Measurements from ENCODE around the gene CNGA1. TPM values are rescaled to one million over a fixed set of nuclear protein-coding genes. Genes with fewer than 3 reads are reported as not detected.

CNGA1 gene
- total RNA-seq, 1 experiment from 2014 or later, result 1.0 TPM

DNA sequence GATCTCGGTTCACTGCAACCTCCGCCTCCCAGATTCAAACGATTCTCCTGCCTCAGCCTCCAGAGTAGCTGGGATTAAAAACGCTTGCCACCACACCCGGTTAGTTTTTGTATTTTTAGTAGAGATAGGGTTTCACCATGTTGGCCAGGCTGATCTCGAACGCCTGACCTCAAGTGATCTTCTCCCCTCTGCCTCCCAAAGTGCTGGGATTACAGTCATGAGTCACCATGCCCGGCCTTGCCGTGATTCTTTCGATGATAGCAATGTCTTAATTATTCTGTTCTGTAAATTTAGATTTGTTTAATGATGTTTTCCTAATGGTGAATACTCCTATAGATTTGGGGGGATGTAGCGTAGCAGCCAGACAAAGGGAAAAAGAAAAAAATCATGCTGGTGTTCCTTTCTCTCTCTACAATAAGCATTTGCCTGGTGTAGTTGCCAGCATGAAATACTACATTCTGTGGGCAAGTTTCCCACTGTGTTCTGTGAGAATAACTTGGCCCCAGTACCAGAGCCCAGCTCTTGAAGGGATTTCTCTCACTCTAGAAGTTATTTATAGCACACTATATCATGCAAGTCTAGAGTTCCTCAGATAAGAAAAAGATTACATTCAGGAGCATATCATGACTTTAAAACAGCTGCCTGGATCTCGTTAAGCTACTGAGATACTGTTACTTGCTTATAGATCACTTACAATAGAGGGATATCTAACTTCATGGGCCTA, 15.5 kb upstream of the CNGA1 start:
- Histone ChIP-seq H3K23ac (ENCODE audit: insufficient read length, low read depth, low read length) (no peak overlapping the region), H3K4me2 (ENCODE audit: insufficient read depth, insufficient read length, low read length) (no peak overlapping the region), H3K18ac (ENCODE audit: insufficient read length, low read depth, low read length) (no peak overlapping the region), H3K9me3 (ENCODE audit: control insufficient read depth, low read depth, low read length) (no peaks in the 10 kb centered on the region), H3K4me1 (ENCODE audit: insufficient read depth, low read length) (peaks cover 4% of the 10 kb centered on the region; the same call in 1 of the 2 replicates), H2BK120ac (ENCODE audit: low read depth, low read length, poor library complexity, severe bottlenecking) (no peak overlapping the region), H3K79me1 (ENCODE audit: insufficient read depth, low read depth, low read length, poor library complexity, severe bottlenecking) (no peaks in the 10 kb centered on the region), H2BK5ac (ENCODE audit: insufficient read length, low read length) (no peak overlapping the region), H2AK5ac (ENCODE audit: insufficient read length, low read length) (no peak overlapping the region), H3K27ac (ENCODE audit: insufficient read length, low read depth, low read length) (no peak overlapping the region), H4K91ac (ENCODE audit: insufficient read length, low read depth, low read length) (no peak overlapping the region), H3K9ac (ENCODE audit: extremely low read depth, insufficient read length, low read length) (no peak overlapping the region), H4K8ac (replicated peaks; ENCODE audit: insufficient read length, low read depth, low read length) (no peak overlapping the region), H4K5ac (ENCODE audit: insufficient read length, low read depth, low read length) (no peak overlapping the region), H2AFZ (ENCODE audit: low read length) (no peak overlapping the region), H3K79me2 (ENCODE audit: insufficient read depth, low read length) (no peaks in the 10 kb centered on the region), H2BK15ac (ENCODE audit: low read depth, low read length) (no peak overlapping the region), H3K56ac (ENCODE audit: insufficient read length, low read depth, low read length) (no peak overlapping the region), H2BK12ac (ENCODE audit: insufficient read length, low read depth, low read length) (no peak overlapping the region), H4K20me1 (ENCODE audit: control insufficient read depth, insufficient read depth, insufficient read length) (no peaks in the 10 kb centered on the region), H3K4ac (ENCODE audit: low read depth, low read length) (no peak overlapping the region), H3K14ac (ENCODE audit: insufficient read depth, low read length) (no peak overlapping the region), H3K27me3 (ENCODE audit: insufficient read depth, low read length) (no peaks in the 10 kb centered on the region), H3K23me2 (ENCODE audit: insufficient read length, low read depth, low read length, poor library complexity, severe bottlenecking) (no peaks in the 10 kb centered on the region), H3T11ph (ENCODE audit: low read length) (no peak overlapping the region), H2BK20ac (ENCODE audit: low read depth, low read length, poor library complexity, severe bottlenecking) (no peak overlapping the region)
- TF ChIP-seq, protein P1, sequence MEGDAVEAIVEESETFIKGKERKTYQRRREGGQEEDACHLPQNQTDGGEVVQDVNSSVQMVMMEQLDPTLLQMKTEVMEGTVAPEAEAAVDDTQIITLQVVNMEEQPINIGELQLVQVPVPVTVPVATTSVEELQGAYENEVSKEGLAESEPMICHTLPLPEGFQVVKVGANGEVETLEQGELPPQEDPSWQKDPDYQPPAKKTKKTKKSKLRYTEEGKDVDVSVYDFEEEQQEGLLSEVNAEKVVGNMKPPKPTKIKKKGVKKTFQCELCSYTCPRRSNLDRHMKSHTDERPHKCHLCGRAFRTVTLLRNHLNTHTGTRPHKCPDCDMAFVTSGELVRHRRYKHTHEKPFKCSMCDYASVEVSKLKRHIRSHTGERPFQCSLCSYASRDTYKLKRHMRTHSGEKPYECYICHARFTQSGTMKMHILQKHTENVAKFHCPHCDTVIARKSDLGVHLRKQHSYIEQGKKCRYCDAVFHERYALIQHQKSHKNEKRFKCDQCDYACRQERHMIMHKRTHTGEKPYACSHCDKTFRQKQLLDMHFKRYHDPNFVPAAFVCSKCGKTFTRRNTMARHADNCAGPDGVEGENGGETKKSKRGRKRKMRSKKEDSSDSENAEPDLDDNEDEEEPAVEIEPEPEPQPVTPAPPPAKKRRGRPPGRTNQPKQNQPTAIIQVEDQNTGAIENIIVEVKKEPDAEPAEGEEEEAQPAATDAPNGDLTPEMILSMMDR (conservative IDR thresholded peaks at IDR 0.05), result no peak
- Mint-ChIP-seq H3K4me1 (peaks cover 33 to 43% of the 10 kb centered on the region in 2 experiments), H3K4me3 (no peak overlapping the region; a peak in 1 of 5 replicates), H3K27ac (peak overlapping the region in 2 of 3 experiments; percentile 17 to 83; a peak in 1 of 7 replicates), H3K27me3 (ENCODE audit: low read depth) (no peaks in the 10 kb centered on the region), H3K9me3 (peaks cover 0 to 2% of the 10 kb centered on the region in 2 experiments; a peak in 2 of 5 replicates), H3K36me3 (ENCODE audit: insufficient read depth in 1 of 3, low read depth in 3 of 3) (peaks cover 9 to 43% (median 32%) of the 10 kb centered on the region in 3 experiments)
- no CpG with 5 or more reads among the region's 12 CpGs for WGBS (ENCODE audit: extremely low coverage, insufficient read length, low lambda C conversion rate)
- DNase-seq, result no peak
